Duodenal mucosa (tissue), 2 donors: ENCODE measurements around the gene FIBCD1.
A peak's percentile ranks its signal among the peaks of the same experiment; 100 is the strongest.

Source experiments
- H3K27ac ChIP-seq: one replicate; pipeline ENCODE4 v1.7.0; 2013; ENCODE audit warnings: low read depth, low read length
- H3K27me3 ChIP-seq, 2 donors: one replicate each; pipeline ENCODE4 v1.7.0; 2013; ENCODE audit warnings: low read length in 2 of 2, control low read depth in 1 of 2; ENCODE audit not compliant: insufficient read depth in 2 of 2, control insufficient read depth in 1 of 2
- H3K36me3 ChIP-seq, 2 donors: one replicate each; pipeline ENCODE4 v1.7.0; 2013; ENCODE audit warnings: low read length in 2 of 2, control low read depth in 1 of 2; ENCODE audit not compliant: insufficient read depth in 2 of 2, control insufficient read depth in 1 of 2
- H3K4me1 ChIP-seq, 2 donors: one replicate each; pipeline ENCODE4 v1.7.0; 2013; ENCODE audit warnings: low read length in 2 of 2, control low read depth in 1 of 2; ENCODE audit not compliant: insufficient read depth in 2 of 2, control insufficient read depth in 1 of 2
- H3K4me3 ChIP-seq, 2 donors: one replicate each; pipeline ENCODE4 v1.7.0; 2013; ENCODE audit warnings: low read length in 2 of 2, low read depth in 1 of 2
- H3K9ac ChIP-seq, 2 donors: one replicate each; pipeline ENCODE4 v1.7.0; 2013; ENCODE audit warnings: low read length in 2 of 2, low read depth in 1 of 2
- H3K9me3 ChIP-seq, 2 donors: one replicate each; pipeline ENCODE4 v1.7.0; 2013; ENCODE audit warnings: low read length in 2 of 2, control low read depth in 1 of 2; ENCODE audit not compliant: control insufficient read depth in 1 of 2

FIBCD1 gene

GRCh38 chr9:130937146-130938076 is 1.6 kb downstream of the FIBCD1 start:
- Histone ChIP-seq H3K36me3 (no peaks in the 10 kb centered on the region), H3K27me3 (peaks cover 52 to 69% of the 10 kb centered on the region in 2 donors), H3K4me1 (peaks cover 18 to 22% of the 10 kb centered on the region in 2 donors), H3K4me3 (no peak overlapping the region), H3K27ac (no peak overlapping the region), H3K9me3 (no peaks in the 10 kb centered on the region), H3K9ac (no peak overlapping the region)

- Histone ChIP-seq H3K27ac (no peak overlapping the region), H3K9ac (no peak overlapping the region), H3K27me3 (peaks cover 45 to 67% of the 10 kb centered on the region in 2 donors), H3K4me3 (no peak overlapping the region), H3K4me1 (peaks cover 18 to 22% of the 10 kb centered on the region in 2 donors), H3K36me3 (no peaks in the 10 kb centered on the region), H3K9me3 (no peaks in the 10 kb centered on the region)
Observed at GRCh38 chr9:130936285-130937117, 2.5 kb downstream of the FIBCD1 start.

GRCh38 chr9:130935648-130936271 is 3.3 kb downstream of the FIBCD1 start:
- no peak overlapping the region for H3K27ac ChIP-seq
- no peak overlapping the region for H3K9ac ChIP-seq
- H3K36me3 ChIP-seq = no peaks in the 10 kb centered on the region
- peaks cover 45 to 66% of the 10 kb centered on the region in 2 donors for H3K27me3 ChIP-seq
- H3K4me1 ChIP-seq = peaks cover 12 to 21% of the 10 kb centered on the region in 2 donors
- no peak overlapping the region for H3K4me3 ChIP-seq
- H3K9me3 ChIP-seq = no peaks in the 10 kb centered on the region

- H3K27me3 ChIP-seq = peaks cover 45 to 65% of the 10 kb centered on the region in 2 donors
- H3K4me3 ChIP-seq = no peak overlapping the region
- no peaks in the 10 kb centered on the region for H3K9me3 ChIP-seq
- no peaks in the 10 kb centered on the region for H3K36me3 ChIP-seq
- peak overlapping the region in 1 of 2 donors; percentile 11 for H3K9ac ChIP-seq
- peaks cover 6 to 17% of the 10 kb centered on the region in 2 donors for H3K4me1 ChIP-seq
- H3K27ac ChIP-seq = no peak overlapping the region
Observed at GRCh38 chr9:130934702-130935647, 4.1 kb downstream of the FIBCD1 start.

- Histone ChIP-seq H3K9me3 (no peaks in the 10 kb centered on the region), H3K36me3 (no peaks in the 10 kb centered on the region), H3K4me1 (peaks cover 6 to 17% of the 10 kb centered on the region in 2 donors), H3K27ac (no peak overlapping the region), H3K27me3 (peaks cover 45 to 70% of the 10 kb centered on the region in 2 donors), H3K9ac (no peak overlapping the region), H3K4me3 (no peak overlapping the region)
Observed at GRCh38 chr9:130934246-130934645, 4.8 kb downstream of the FIBCD1 start.

GRCh38 chr9:130933114-130934046 is 5.7 kb downstream of the FIBCD1 start:
- peaks cover 6 to 23% of the 10 kb centered on the region in 2 donors for H3K4me1 ChIP-seq
- H3K36me3 ChIP-seq = no peaks in the 10 kb centered on the region
- no peak overlapping the region for H3K27ac ChIP-seq
- H3K27me3 ChIP-seq = peaks cover 45 to 70% of the 10 kb centered on the region in 2 donors
- no peak overlapping the region for H3K9ac ChIP-seq
- no peaks in the 10 kb centered on the region for H3K9me3 ChIP-seq
- no peak overlapping the region for H3K4me3 ChIP-seq

GRCh38 chr9:130932255-130933079 is 6.6 kb downstream of the FIBCD1 start:
- H3K27me3 ChIP-seq = peaks cover 37 to 61% of the 10 kb centered on the region in 2 donors
- no peak overlapping the region for H3K9ac ChIP-seq
- H3K4me3 ChIP-seq = no peak overlapping the region
- peaks cover 6 to 27% of the 10 kb centered on the region in 2 donors for H3K4me1 ChIP-seq
- H3K9me3 ChIP-seq = no peaks in the 10 kb centered on the region
- no peak overlapping the region for H3K27ac ChIP-seq
- no peaks in the 10 kb centered on the region for H3K36me3 ChIP-seq

- Histone ChIP-seq H3K4me1 (peaks cover 6 to 25% of the 10 kb centered on the region in 2 donors), H3K4me3 (no peak overlapping the region), H3K36me3 (no peaks in the 10 kb centered on the region), H3K9me3 (no peaks in the 10 kb centered on the region), H3K9ac (no peak overlapping the region), H3K27ac (no peak overlapping the region), H3K27me3 (peaks cover 29 to 53% of the 10 kb centered on the region in 2 donors)
Observed at GRCh38 chr9:130931508-130932254, 7.4 kb downstream of the FIBCD1 start.
